Measurements from ENCODE around the gene SLCO2A1.

The SLCO2A1 gene

GRCh38 chr3:133948131-133948810, 81.5 kb downstream of the SLCO2A1 start:
- Mint-ChIP-seq H3K27me3 (peaks cover 15% of the 10 kb centered on the region), H3K4me3 (no peak overlapping the region), H3K4me1 (peaks cover 8% of the 10 kb centered on the region), H3K27ac (no peak overlapping the region), H3K9me3 (no peaks in the 10 kb centered on the region)
- ATAC-seq (peak; percentile 29), DNase-seq (no peak)

- no peak overlapping the region for H3K4me3 Mint-ChIP-seq
- no peak for DNase-seq
- H3K9me3 Mint-ChIP-seq = no peaks in the 10 kb centered on the region
- H3K27me3 Mint-ChIP-seq = peaks cover 21% of the 10 kb centered on the region
- H3K4me1 Mint-ChIP-seq = peaks cover 17% of the 10 kb centered on the region
- H3K27ac Mint-ChIP-seq = peak overlapping the region in 1 of 2 donors; percentile 75
- no peak for ATAC-seq
Measured at GRCh38 chr3:133945381-133946095, 84.2 kb downstream of the SLCO2A1 start.

GRCh38 chr3:133944641-133945380, 84.9 kb downstream of the SLCO2A1 start:
- peaks cover 21% of the 10 kb centered on the region for H3K27me3 Mint-ChIP-seq

GRCh38 chr3:133944181-133944580, 85.5 kb downstream of the SLCO2A1 start:
- H3K9me3 Mint-ChIP-seq = no peaks in the 10 kb centered on the region
- peaks cover 21% of the 10 kb centered on the region for H3K27me3 Mint-ChIP-seq
- no peak overlapping the region for H3K27ac Mint-ChIP-seq
- DNase-seq (no peak), ATAC-seq (no peak)
- no peak overlapping the region for H3K4me3 Mint-ChIP-seq
- H3K4me1 Mint-ChIP-seq = peaks cover 17% of the 10 kb centered on the region

More at GRCh38 chr3:133944641-133945380, 84.9 kb downstream of the SLCO2A1 start:
- Mint-ChIP-seq H3K4me3 (no peak overlapping the region), H3K27ac (no peak overlapping the region), H3K4me1 (peaks cover 17% of the 10 kb centered on the region), H3K9me3 (no peaks in the 10 kb centered on the region)
- no peak for ATAC-seq
- no peak for DNase-seq

- Mint-ChIP-seq H3K27ac (no peak overlapping the region), H3K27me3 (peaks cover 21% of the 10 kb centered on the region), H3K9me3 (no peaks in the 10 kb centered on the region), H3K4me1 (peaks cover 17% of the 10 kb centered on the region), H3K4me3 (no peak overlapping the region)
- no peak for DNase-seq
- no peak for ATAC-seq
Measured at GRCh38 chr3:133943639-133944141, 86.0 kb downstream of the SLCO2A1 start.

GRCh38 chr3:133943031-133943535, 86.6 kb downstream of the SLCO2A1 start:
- H3K4me1 Mint-ChIP-seq = peaks cover 17% of the 10 kb centered on the region
- peaks cover 21% of the 10 kb centered on the region for H3K27me3 Mint-ChIP-seq
- DNase-seq (no peak), ATAC-seq (no peak)
- no peak overlapping the region for H3K27ac Mint-ChIP-seq
- H3K4me3 Mint-ChIP-seq = no peak overlapping the region
- H3K9me3 Mint-ChIP-seq = no peaks in the 10 kb centered on the region

GRCh38 chr3:133941415-133941821, 88.3 kb downstream of the SLCO2A1 start:
- Mint-ChIP-seq H3K4me3 (no peak overlapping the region), H3K9me3 (no peaks in the 10 kb centered on the region), H3K27ac (no peak overlapping the region), H3K27me3 (peaks cover 21% of the 10 kb centered on the region), H3K4me1 (peaks cover 17% of the 10 kb centered on the region)
- DNase-seq (no peak), ATAC-seq (no peak)

GRCh38 chr3:133940536-133940935, 89.2 kb downstream of the SLCO2A1 start:
- ATAC-seq = no peak
- Mint-ChIP-seq H3K4me1 (peaks cover 17% of the 10 kb centered on the region), H3K27me3 (peaks cover 21% of the 10 kb centered on the region), H3K4me3 (no peak overlapping the region), H3K9me3 (no peaks in the 10 kb centered on the region), H3K27ac (no peak overlapping the region)
- no peak for DNase-seq

GRCh38 chr3:133939463-133939835, 90.3 kb downstream of the SLCO2A1 start:
- no peak for ATAC-seq
- Mint-ChIP-seq H3K4me1 (peaks cover 17% of the 10 kb centered on the region), H3K9me3 (no peaks in the 10 kb centered on the region), H3K4me3 (no peak overlapping the region), H3K27me3 (peaks cover 15% of the 10 kb centered on the region), H3K27ac (no peak overlapping the region)
- no peak for DNase-seq

- no peaks in the 10 kb centered on the region for H3K9me3 Mint-ChIP-seq
- ATAC-seq (no peak), DNase-seq (no peak)
- peaks cover 9% of the 10 kb centered on the region for H3K27me3 Mint-ChIP-seq
- H3K4me1 Mint-ChIP-seq = peaks cover 14% of the 10 kb centered on the region
- no peak overlapping the region for H3K27ac Mint-ChIP-seq
- no peak overlapping the region for H3K4me3 Mint-ChIP-seq
Measured at GRCh38 chr3:133938770-133939462, 90.8 kb downstream of the SLCO2A1 start.

- H3K27ac Mint-ChIP-seq = no peak overlapping the region
- DNase-seq (no peak), ATAC-seq (no peak)
- H3K9me3 Mint-ChIP-seq = no peaks in the 10 kb centered on the region
- H3K4me3 Mint-ChIP-seq = no peak overlapping the region
- H3K27me3 Mint-ChIP-seq = peaks cover 6% of the 10 kb centered on the region
- H3K4me1 Mint-ChIP-seq = peaks cover 9% of the 10 kb centered on the region
Measured at GRCh38 chr3:133937756-133938601, 91.7 kb downstream of the SLCO2A1 start.

- peak overlapping the region in 1 of 2 donors; percentile 83 for H3K27ac Mint-ChIP-seq
- DNase-seq (no peak), ATAC-seq (no peak)
- no peak overlapping the region for H3K4me3 Mint-ChIP-seq
- no peaks in the 10 kb centered on the region for H3K9me3 Mint-ChIP-seq
- no peaks in the 10 kb centered on the region for H3K27me3 Mint-ChIP-seq
- peaks cover under 1% of the 10 kb centered on the region for H3K4me1 Mint-ChIP-seq
Measured at GRCh38 chr3:133937061-133937686, 92.6 kb downstream of the SLCO2A1 start.

GRCh38 chr3:133935843-133936769, 93.6 kb downstream of the SLCO2A1 start:
- no peaks in the 10 kb centered on the region for H3K9me3 Mint-ChIP-seq
- ATAC-seq (no peak), DNase-seq (no peak)
- H3K4me1 Mint-ChIP-seq = no peaks in the 10 kb centered on the region
- no peak overlapping the region for H3K4me3 Mint-ChIP-seq
- H3K27ac Mint-ChIP-seq = peak overlapping the region in 1 of 2 donors; percentile 50
- H3K27me3 Mint-ChIP-seq = no peaks in the 10 kb centered on the region

Data from stimulated activated naive CD8-positive, alpha-beta T cell treated with anti-CD3 and anti-CD28 coated beads, Interleukin-15, amount 100 ng/mL, for 72 hours (primary cell).